Naive B cell (primary cell): ENCODE results near the gene RGCC. TPM values are rescaled to one million over a fixed set of nuclear protein-coding genes. Genes with fewer than 3 reads are reported as not detected.
"Not testable (repeated sequence)": the region's sequence is repeated elsewhere in the genome, so short reads cannot be mapped to it uniquely, and the experiment has no call there.

Source experiments
- ATAC-seq, 2 donors: fragments of 150-1000 bp; cut with Tn5 transposase; 2 replicates each; pipeline ENCODE4 v1.10.0; 2021; ENCODE audit warnings: low read depth in 2 of 2, mild to moderate bottlenecking in 2 of 2, moderate library complexity in 2 of 2
- DNase-seq: peaks from one replicate; pipeline ENCODE4 v3.0.0; 2022
- H3K27ac Mint-ChIP-seq, 6 donors: one replicate each; pipeline ENCODE4 v1.8.0; 2020 to 2022; ENCODE audit warnings: mild to moderate bottlenecking in 6 of 6, mixed read lengths in 6 of 6, moderate library complexity in 5 of 6, inconsistent platforms in 2 of 6
- H3K27me3 Mint-ChIP-seq, 3 donors: one replicate each; pipeline ENCODE4 v1.8.0; 2021 to 2022; ENCODE audit warnings: mixed read lengths in 3 of 3, mild to moderate bottlenecking in 1 of 3
- H3K36me3 Mint-ChIP-seq, 2 donors: one replicate each; pipeline ENCODE4 v1.8.0; 2020 to 2022; ENCODE audit warnings: mixed read lengths in 2 of 2, inconsistent platforms in 1 of 2, mild to moderate bottlenecking in 1 of 2
- H3K4me1 Mint-ChIP-seq, 3 donors: one replicate each; pipeline ENCODE4 v1.8.0; 2020 to 2022; ENCODE audit warnings: mixed read lengths in 3 of 3, inconsistent platforms in 1 of 3, mild to moderate bottlenecking in 1 of 3, moderate library complexity in 1 of 3
- H3K4me3 Mint-ChIP-seq, 8 donors: one replicate each; pipeline ENCODE4 v1.8.0; 2020 to 2022; ENCODE audit warnings: mild to moderate bottlenecking in 8 of 8, mixed read lengths in 8 of 8, moderate library complexity in 8 of 8, inconsistent platforms in 2 of 8
- H3K9me3 Mint-ChIP-seq, 7 donors: one replicate each; pipeline ENCODE4 v1.8.0; 2020 to 2022; ENCODE audit warnings: mixed read lengths in 7 of 7, mild to moderate bottlenecking in 5 of 7, inconsistent platforms in 2 of 7, moderate library complexity in 1 of 7
- polyA plus RNA-seq, 6 donors: library from polyadenylated mRNA; unstranded; fragments of 300-500 nt; fragmentation: Illumina TruSeq; gene quantifications; one replicate each; pipeline ENCODE4 v1.2.3, GENCODE V29; 2021; ENCODE audit warnings: low read depth in 6 of 6

The RGCC gene
- polyA plus RNA-seq, 6 donors from 2014 or later, result 0.88 to 7.7 (median 2.5) TPM; not detected in 1

DNA sequence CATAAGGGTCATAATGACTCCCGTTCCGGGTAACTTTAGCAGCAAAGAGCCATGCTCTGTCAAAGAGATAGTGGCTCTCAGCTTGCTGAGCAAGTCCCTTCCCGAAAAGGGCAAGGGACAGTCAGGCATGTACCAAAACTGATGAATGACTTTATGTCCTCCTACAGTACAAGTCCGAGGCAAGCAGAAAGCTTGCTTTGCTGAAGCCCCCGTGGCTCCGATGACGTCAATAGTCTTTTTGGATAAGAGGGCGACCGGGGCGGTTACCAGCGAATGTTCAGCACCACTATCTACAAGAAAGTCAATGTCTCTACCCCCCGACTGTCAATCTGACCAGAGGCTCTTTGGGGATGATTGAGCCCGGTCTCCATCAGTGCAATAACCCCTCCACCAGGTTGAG lies 34.1 kb upstream of the RGCC start:
- H3K36me3 Mint-ChIP-seq, H3K4me3 Mint-ChIP-seq, ATAC-seq, H3K9me3 Mint-ChIP-seq, DNase-seq, H3K27ac Mint-ChIP-seq: not testable (repeated sequence)
- peaks cover 21 to 43% (median 32%) of the 10 kb centered on the region in 3 donors for H3K27me3 Mint-ChIP-seq
- H3K4me1 Mint-ChIP-seq, result peaks cover 6 to 13% (median 11%) of the 10 kb centered on the region in 3 donors

DNA sequence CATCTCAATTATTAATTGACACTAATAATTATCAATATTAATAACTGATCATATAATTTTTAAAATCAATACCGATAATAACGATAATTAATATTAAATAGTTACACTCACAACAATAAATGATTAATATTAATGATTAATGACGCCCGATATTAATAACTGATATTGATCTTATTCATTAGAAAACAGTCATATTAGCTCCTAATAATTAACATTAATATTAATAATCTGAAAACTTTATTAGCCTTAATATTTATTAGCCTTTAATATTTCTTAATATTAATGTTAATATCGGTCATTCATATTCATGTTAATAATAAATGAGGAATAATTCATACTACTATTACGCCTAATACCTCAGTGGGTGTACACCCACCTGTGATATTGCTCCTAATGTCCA lies 32.7 kb upstream of the RGCC start:
- not testable (repeated sequence) for H3K4me3 Mint-ChIP-seq, H3K36me3 Mint-ChIP-seq, DNase-seq, ATAC-seq, H3K27ac Mint-ChIP-seq
- Mint-ChIP-seq H3K4me1 (peaks cover 6 to 13% (median 13%) of the 10 kb centered on the region in 3 donors), H3K27me3 (peaks cover 25 to 43% (median 38%) of the 10 kb centered on the region in 3 donors), H3K9me3 (peaks cover 0 to 12% (median 0%) of the 10 kb centered on the region in 7 donors)

DNA sequence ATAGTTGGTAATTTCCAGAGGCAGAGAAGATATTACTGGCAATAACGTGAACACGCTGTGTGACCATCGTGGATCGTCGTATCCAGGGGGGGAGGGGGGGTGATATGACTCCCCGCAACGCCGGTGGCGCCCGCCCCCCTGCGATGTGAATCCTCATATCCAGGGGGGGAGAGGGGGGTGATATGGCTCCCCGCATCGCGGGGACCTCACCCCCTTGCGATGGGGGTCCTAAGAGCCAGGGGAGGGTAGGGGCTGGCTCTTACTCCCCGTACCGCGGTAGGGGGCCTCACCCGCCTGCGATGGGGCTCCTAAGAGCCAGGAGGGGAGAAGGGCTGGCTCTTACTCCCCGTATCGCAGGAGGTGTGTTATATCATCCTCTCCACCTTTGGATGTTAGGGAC lies 31.3 kb upstream of the RGCC start:
- DNase-seq (no peak), ATAC-seq (no peak)
- Mint-ChIP-seq H3K4me1 (peaks cover 6 to 13% (median 13%) of the 10 kb centered on the region in 3 donors), H3K27ac (no peak overlapping the region), H3K9me3 (peaks cover 0 to 12% (median 0%) of the 10 kb centered on the region in 7 donors), H3K36me3 (no peaks in the 10 kb centered on the region), H3K4me3 (no peak overlapping the region), H3K27me3 (peaks cover 25 to 35% (median 34%) of the 10 kb centered on the region in 3 donors)

DNA sequence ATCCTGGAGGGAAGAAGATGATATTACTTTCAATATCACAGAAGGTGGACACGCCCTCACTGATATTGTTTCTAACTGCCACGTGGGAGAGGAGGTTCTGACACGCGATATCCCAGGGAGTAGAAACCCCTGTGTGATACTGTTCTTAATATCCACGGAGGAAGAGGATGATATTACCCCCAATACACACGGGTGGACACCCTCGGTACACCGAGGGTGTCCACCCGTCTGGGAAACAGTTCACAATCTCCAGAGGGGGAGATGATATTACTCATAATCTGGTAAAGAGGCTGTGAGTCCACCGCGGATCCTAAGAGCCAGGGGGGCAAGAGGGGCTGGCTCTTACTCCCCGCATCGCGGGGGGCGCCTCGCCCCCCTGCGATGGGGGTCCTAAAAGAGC lies 29.7 kb upstream of the RGCC start:
- Mint-ChIP-seq H3K36me3 (no peaks in the 10 kb centered on the region), H3K27me3 (peaks cover 28 to 35% (median 35%) of the 10 kb centered on the region in 3 donors), H3K27ac (no peak overlapping the region), H3K9me3 (peaks cover 0 to 12% (median 0%) of the 10 kb centered on the region in 7 donors), H3K4me1 (peaks cover 6 to 13% (median 13%) of the 10 kb centered on the region in 3 donors), H3K4me3 (peak overlapping the region in 6 of 8 donors; percentile 21 to 81 (median 51))
- no peak for ATAC-seq
- DNase-seq, result no peak

DNA sequence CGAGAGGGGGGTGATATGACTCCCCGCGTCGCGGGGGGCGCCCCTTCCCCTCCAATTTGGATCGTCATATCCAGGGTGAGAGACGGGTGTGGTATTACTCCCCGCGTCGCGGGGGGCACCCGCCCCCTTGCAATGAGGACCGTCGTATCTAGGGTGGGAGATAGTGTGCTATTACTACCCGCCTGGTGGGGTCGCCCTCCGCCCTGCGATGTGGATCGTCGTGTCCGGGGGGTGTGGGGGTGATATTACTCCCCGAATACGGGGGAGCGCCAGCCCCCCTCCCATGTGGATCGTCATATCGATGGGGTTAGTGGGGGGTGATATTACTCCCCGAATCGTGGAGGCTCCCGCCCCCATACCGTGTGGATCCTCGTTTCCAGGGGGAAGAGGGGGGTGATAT lies 29.2 kb upstream of the RGCC start:
- ATAC-seq, result peak; percentile 46 to 74
- no peak overlapping the region for H3K27ac Mint-ChIP-seq

DNA sequence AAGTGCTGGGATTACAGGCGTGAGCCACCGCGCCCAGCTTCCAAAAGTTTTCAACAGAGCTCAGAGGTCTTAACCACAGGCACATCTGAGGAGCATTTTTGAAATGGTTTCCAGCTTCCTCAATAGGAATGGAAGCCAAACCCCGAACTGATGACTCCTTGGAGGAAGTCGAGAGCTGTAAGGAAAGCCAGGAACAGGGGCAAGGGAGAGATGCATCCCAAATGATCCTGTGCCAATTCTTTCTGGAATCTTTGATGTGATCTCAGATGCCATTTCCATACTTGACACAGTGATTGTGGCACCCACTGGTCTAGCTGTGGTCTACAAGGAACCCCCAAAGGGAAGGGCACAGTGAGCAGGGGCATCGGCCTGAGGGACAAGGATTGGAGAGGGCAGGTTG lies 23.3 kb upstream of the RGCC start:
- H3K9me3 Mint-ChIP-seq, H3K36me3 Mint-ChIP-seq, DNase-seq, H3K4me3 Mint-ChIP-seq, H3K27ac Mint-ChIP-seq, H3K4me1 Mint-ChIP-seq, ATAC-seq: not testable (repeated sequence)
- H3K27me3 Mint-ChIP-seq, result peaks cover 13 to 24% (median 20%) of the 10 kb centered on the region in 3 donors

More for the DNA sequence above, 29.2 kb upstream of the RGCC start:
- Mint-ChIP-seq H3K9me3 (peaks cover 0 to 12% (median 0%) of the 10 kb centered on the region in 7 donors), H3K36me3 (no peaks in the 10 kb centered on the region), H3K4me3 (peak overlapping the region in 3 of 8 donors; percentile 43 to 70 (median 44)), H3K27me3 (peaks cover 28 to 40% (median 35%) of the 10 kb centered on the region in 3 donors), H3K4me1 (peaks cover 6 to 13% (median 13%) of the 10 kb centered on the region in 3 donors)
- peak; percentile 1 for DNase-seq

DNA sequence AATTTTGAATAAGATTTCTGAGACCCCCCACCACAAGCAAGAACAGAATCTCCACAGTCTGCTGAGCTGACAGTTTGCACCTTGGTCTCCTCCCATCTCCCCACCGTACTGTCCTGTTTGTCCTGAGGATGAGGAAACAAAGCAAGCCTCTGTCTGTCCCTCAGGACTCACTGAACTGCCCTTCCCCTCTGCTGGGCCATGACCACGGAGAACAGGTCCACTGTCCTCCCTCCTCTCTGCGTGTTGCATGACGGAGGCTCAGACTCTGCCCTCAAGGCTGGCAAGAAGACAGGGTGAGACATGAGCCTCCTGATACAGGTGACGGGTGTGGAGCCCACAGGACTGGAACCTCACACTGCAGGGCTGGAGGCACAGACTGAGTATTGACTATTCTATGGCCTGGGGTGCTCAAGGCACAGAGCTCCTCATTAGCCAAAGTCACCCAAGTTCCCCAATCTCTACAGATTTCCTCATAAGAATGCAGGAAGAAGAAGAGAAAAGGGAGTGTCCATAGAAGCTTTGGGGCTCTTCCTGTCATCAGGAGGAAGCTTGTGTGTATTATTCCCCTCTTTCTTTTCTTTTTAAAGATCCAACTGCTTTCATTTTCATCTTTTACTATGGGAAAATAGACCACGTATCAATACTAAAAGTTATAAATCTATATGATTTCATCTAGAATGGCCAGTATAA lies 22.4 kb upstream of the RGCC start:
- no peaks in the 10 kb centered on the region for H3K36me3 Mint-ChIP-seq
- no peak for ATAC-seq
- no peaks in the 10 kb centered on the region for H3K9me3 Mint-ChIP-seq
- H3K4me1 Mint-ChIP-seq, result no peaks in the 10 kb centered on the region
- H3K27ac Mint-ChIP-seq, result peak overlapping the region in 2 of 6 donors; percentile 69 to 74
- no peak for DNase-seq
- peaks cover 13 to 33% (median 29%) of the 10 kb centered on the region in 3 donors for H3K27me3 Mint-ChIP-seq
- H3K4me3 Mint-ChIP-seq, result no peak overlapping the region

DNA sequence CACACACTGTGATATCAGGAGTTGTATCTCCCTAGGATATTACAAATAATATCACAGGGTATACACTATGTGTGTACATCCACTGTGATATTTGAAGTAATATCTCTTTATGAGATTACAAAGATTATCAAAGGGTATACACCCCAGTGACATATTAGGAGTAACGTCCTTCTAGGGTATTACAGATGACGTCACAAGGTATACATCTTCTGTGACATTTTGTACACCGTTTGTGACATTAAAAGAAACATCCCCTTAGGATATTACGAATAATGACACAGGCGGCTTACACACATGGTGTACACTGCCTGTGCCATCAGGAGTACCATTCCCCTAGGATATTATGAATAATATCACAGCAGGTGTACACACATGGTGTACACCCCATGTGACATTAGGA lies 13.4 kb upstream of the RGCC start:
- H3K9me3 Mint-ChIP-seq, result no peaks in the 10 kb centered on the region
- ATAC-seq, result no peak
- no peak overlapping the region for H3K4me3 Mint-ChIP-seq

DNA sequence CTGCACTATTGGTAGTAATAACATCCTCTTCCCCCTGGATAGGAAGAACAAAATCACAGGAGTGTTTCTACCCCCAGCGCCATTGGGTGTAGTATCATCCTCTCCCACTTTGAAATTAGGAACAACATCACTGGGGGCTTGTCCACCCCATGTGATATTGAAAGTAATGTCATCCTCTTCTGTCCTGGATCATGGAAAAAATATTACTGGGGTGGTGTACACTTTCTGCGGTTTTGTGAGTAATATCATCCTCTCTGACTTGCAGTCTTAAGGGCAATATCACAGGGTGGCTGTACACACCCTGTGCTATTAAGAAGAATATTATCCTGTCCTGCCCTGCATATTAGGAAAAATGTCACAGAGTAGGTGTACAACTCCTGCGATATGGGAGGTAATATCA lies 4.9 kb upstream of the RGCC start:
- no peak for ATAC-seq
- no peaks in the 10 kb centered on the region for H3K36me3 Mint-ChIP-seq
- peaks cover 0 to 3% (median 0%) of the 10 kb centered on the region in 7 donors for H3K9me3 Mint-ChIP-seq
- no peak overlapping the region for H3K4me3 Mint-ChIP-seq
- H3K27me3 Mint-ChIP-seq, result peaks cover 19 to 30% (median 23%) of the 10 kb centered on the region in 3 donors
- H3K27ac Mint-ChIP-seq, result no peak overlapping the region
- peaks cover 0 to 9% (median 8%) of the 10 kb centered on the region in 3 donors for H3K4me1 Mint-ChIP-seq
- no peak for DNase-seq

More for the DNA sequence above, 13.4 kb upstream of the RGCC start:
- Mint-ChIP-seq H3K27ac (no peak overlapping the region), H3K27me3 (peaks cover 11 to 24% (median 20%) of the 10 kb centered on the region in 3 donors), H3K36me3 (no peaks in the 10 kb centered on the region), H3K4me1 (no peaks in the 10 kb centered on the region)
- no peak for DNase-seq

DNA sequence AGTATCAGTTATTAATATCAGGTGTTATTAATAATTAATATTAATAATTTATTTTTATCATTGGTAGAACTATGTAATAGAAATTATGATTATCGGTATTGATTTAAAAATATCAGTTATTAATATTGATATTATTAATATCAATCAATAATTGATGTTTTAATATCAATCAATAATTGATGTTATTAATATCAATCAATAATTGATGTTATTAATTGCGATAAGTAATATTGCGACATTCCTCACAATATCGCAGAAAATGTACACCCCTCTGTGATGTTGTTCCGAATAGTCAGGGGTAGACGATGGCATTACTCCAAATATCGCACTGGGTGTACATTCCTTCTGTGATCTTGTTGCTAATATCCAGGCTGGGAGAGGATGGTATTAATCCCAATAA lies 3.7 kb upstream of the RGCC start:
- Mint-ChIP-seq H3K9me3 (peaks cover 0 to 3% (median 0%) of the 10 kb centered on the region in 7 donors), H3K27ac (no peak overlapping the region), H3K4me1 (peaks cover under 1 to 14% (median 13%) of the 10 kb centered on the region in 3 donors), H3K36me3 (no peaks in the 10 kb centered on the region), H3K4me3 (no peak overlapping the region), H3K27me3 (peaks cover 19 to 37% (median 25%) of the 10 kb centered on the region in 3 donors)
- no peak for ATAC-seq
- DNase-seq, result no peak

DNA sequence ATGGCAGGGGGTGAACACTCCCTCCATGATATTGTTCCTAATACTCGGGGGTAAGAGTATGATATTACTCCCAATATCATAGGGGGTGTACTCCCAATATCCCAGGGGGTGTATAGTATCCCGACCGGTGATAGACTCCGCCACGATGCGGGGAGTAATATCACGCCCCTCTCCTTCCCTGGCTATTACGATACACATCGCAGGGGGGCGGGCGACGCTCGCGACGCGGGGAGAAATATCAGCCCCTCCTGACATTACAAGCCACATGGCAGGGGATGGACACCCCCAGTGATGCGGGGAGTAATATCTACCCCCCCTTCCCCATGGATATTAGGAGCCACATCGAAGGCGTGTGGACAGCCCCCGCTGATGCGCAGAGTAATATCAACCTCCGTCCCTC lies 3.2 kb upstream of the RGCC start:
- peaks cover 6 to 20% (median 17%) of the 10 kb centered on the region in 3 donors for H3K4me1 Mint-ChIP-seq
- H3K9me3 Mint-ChIP-seq, result peaks cover 0 to 3% (median 0%) of the 10 kb centered on the region in 7 donors
- DNase-seq (no peak), ATAC-seq (no peak)
- H3K27me3 Mint-ChIP-seq, result peaks cover 19 to 43% (median 30%) of the 10 kb centered on the region in 3 donors
- H3K27ac Mint-ChIP-seq, result no peak overlapping the region
- H3K36me3 Mint-ChIP-seq, result no peaks in the 10 kb centered on the region
- no peak overlapping the region for H3K4me3 Mint-ChIP-seq

DNA sequence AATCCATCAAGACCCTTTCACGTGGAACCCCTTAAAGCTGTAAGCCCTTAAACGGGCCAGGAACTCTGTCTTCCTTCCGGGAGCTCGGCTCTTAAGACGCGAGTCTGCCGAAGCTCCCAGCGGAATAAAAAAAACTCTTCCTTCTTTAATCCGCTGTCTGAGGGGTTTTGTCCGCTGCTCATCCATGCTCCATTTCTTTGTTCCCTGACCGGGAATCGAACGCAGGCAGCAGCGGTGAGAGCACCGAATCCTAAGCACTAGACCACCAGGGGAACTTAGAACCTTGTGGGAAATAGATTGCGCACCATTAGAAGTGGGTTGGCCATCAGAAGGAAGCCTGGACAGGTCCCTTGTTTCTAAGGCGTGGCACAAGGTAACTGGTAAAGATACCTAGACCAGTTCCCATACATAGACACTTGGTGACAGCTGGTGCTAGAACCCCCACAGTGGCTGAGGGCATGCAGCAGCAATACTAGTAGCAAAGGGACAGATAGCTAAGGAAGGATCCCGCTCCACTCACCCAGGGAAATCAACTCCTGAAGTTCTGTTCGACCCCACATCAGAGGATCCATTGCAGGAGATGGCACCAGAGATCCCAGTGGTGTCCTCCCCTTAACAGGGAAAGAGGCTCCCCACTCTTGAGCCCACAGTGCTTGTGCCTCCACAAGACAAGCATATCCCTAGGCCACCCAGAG lies 1.5 kb upstream of the RGCC start:
- Mint-ChIP-seq H3K4me3 (peak overlapping the region; percentile 15 to 84 (median 69)), H3K4me1 (peaks cover 9 to 20% (median 17%) of the 10 kb centered on the region in 3 donors), H3K27ac (peak overlapping the region in 5 of 6 donors; percentile 8 to 96 (median 93)), H3K9me3 (peaks cover 0 to 3% (median 0%) of the 10 kb centered on the region in 7 donors), H3K36me3 (no peaks in the 10 kb centered on the region), H3K27me3 (peaks cover 34 to 58% (median 46%) of the 10 kb centered on the region in 3 donors)
- no peak for DNase-seq
- no peak for ATAC-seq

DNA sequence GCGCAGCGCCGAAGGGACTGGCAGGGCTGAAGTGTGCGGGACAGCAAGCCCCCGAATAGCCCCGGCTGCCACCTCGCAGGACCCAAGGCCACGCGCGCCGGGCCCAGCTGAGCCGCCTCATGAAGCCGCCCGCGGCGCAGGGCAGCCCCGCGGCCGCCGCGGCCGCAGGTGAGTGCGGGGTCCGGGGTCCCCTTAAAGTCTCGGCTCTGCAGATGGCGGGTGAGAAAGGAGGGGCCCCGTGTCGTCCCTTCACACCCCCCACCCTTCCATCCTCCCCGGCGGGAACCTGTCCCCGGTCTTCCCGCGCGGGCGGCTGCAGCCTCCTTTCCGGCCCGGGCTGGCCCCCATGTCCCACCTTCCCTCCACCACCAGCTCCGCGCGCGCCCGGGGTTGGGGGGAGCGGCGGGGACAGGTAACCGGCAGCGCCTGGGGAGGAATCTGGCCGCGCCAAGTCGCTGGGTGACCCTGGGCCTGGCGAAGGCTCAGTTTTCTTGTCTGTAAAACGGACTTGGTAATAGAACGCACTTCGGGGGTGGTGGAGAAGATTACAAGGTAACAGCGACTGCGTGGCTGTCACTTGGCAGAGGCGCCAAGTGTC lies 338 bp downstream of the RGCC start:
- peaks cover 42 to 58% (median 46%) of the 10 kb centered on the region in 3 donors for H3K27me3 Mint-ChIP-seq
- H3K27ac Mint-ChIP-seq, result peak overlapping the region in 4 of 6 donors; percentile 49 to 95 (median 78)
- no peaks in the 10 kb centered on the region for H3K36me3 Mint-ChIP-seq
- DNase-seq (no peak), ATAC-seq (peak; percentile 0 to 2)
- peak overlapping the region; percentile 61 to 86 (median 76) for H3K4me3 Mint-ChIP-seq
- H3K9me3 Mint-ChIP-seq, result no peaks in the 10 kb centered on the region
- peaks cover 15 to 34% (median 29%) of the 10 kb centered on the region in 3 donors for H3K4me1 Mint-ChIP-seq
